Naive thymus-derived CD4-positive, alpha-beta T cell (primary cell): ENCODE results near the gene GARNL3. TPM values are rescaled to one million over a fixed set of nuclear protein-coding genes. Genes with fewer than 3 reads are reported as not detected.

Experiments used
- ATAC-seq: fragments of 150-1000 bp; cut with Tn5 transposase; 2 replicates; pipeline ENCODE4 v1.10.0; 2021; ENCODE audit warnings: mild to moderate bottlenecking, moderate library complexity
- CTCF ChIA-PET: fragments of 350-600 bp; sonication (Branson Sonifier 250); formaldehyde crosslinking; loops from one replicate; lab custom pipeline; 2021; ENCODE audit warnings: antibody characterized with exemption; lab: Charles Lee
- POLR2A ChIA-PET: fragments of 350-600 bp; sonication (Branson Sonifier 250); formaldehyde crosslinking; loops from one replicate; lab custom pipeline; 2021; ENCODE audit warnings: antibody characterized with exemption, inconsistent platforms; lab: Charles Lee
- DNase-seq, 9 donors: peaks; one replicate each; pipeline versions ENCODE4 v3.0.0 to v3.0.0-alpha.2; 2020 to 2022; ENCODE audit warnings: mixed read lengths in 1 of 9
- H3K27ac ChIP-seq: one replicate; pipeline ENCODE4 v1.7.0; 2013; ENCODE audit warnings: mild to moderate bottlenecking, low read depth, low read length, moderate library complexity
- H3K27me3 ChIP-seq, 2 donors: one replicate each; pipeline ENCODE4 v1.7.0; 2013; ENCODE audit warnings: low read length in 2 of 2, mild to moderate bottlenecking in 2 of 2, moderate library complexity in 2 of 2; ENCODE audit not compliant: control insufficient read depth in 2 of 2, insufficient read depth in 2 of 2
- H3K36me3 ChIP-seq, 3 experiments: 1 replicate in 2 of 3; 2 replicates in 1 of 3; pipeline ENCODE4 v1.7.0; 2013; ENCODE audit warnings: low read length in 3 of 3, mild to moderate bottlenecking in 3 of 3, moderate library complexity in 1 of 3; ENCODE audit not compliant: insufficient read depth in 3 of 3, control insufficient read depth in 2 of 3
- H3K4me1 ChIP-seq, 2 donors: one replicate each; pipeline ENCODE4 v1.7.0; 2013; ENCODE audit warnings: low read length in 2 of 2, mild to moderate bottlenecking in 2 of 2, moderate library complexity in 1 of 2; ENCODE audit not compliant: control insufficient read depth in 2 of 2, insufficient read depth in 2 of 2
- H3K4me3 ChIP-seq: 2 replicates; pipeline ENCODE4 v1.7.0; 2013; ENCODE audit warnings: mild to moderate bottlenecking, low read length
- H3K9me3 ChIP-seq, 3 experiments: 1 replicate in 2 of 3; 2 replicates in 1 of 3; pipeline ENCODE4 v1.7.0; 2013; ENCODE audit warnings: low read length in 3 of 3; ENCODE audit not compliant: control insufficient read depth in 2 of 3
- H3K27ac Mint-ChIP-seq, 9 donors: one replicate each; pipeline ENCODE4 v1.8.0; 2020 to 2022; ENCODE audit warnings: mixed read lengths in 9 of 9, mild to moderate bottlenecking in 8 of 9, moderate library complexity in 5 of 9, inconsistent platforms in 2 of 9
- H3K27me3 Mint-ChIP-seq, 5 donors: one replicate each; pipeline ENCODE4 v1.8.0; 2021 to 2022; ENCODE audit warnings: mixed read lengths in 5 of 5, mild to moderate bottlenecking in 1 of 5
- H3K36me3 Mint-ChIP-seq, 5 donors: one replicate each; pipeline ENCODE4 v1.8.0; 2020 to 2022; ENCODE audit warnings: mixed read lengths in 5 of 5, mild to moderate bottlenecking in 3 of 5, inconsistent platforms in 1 of 5
- H3K4me1 Mint-ChIP-seq, 7 donors: one replicate each; pipeline ENCODE4 v1.8.0; 2020 to 2022; ENCODE audit warnings: mixed read lengths in 7 of 7, mild to moderate bottlenecking in 3 of 7, inconsistent platforms in 1 of 7
- H3K4me3 Mint-ChIP-seq, 10 donors: one replicate each; pipeline ENCODE4 v1.8.0; 2020 to 2022; ENCODE audit warnings: mild to moderate bottlenecking in 10 of 10, mixed read lengths in 10 of 10, moderate library complexity in 6 of 10, inconsistent platforms in 2 of 10
- H3K9me3 Mint-ChIP-seq, 11 donors: one replicate each; pipeline ENCODE4 v1.8.0; 2020 to 2022; ENCODE audit warnings: mixed read lengths in 11 of 11, mild to moderate bottlenecking in 4 of 11, inconsistent platforms in 1 of 11, moderate library complexity in 1 of 11
- intact Hi-C, 2 donors: fragments of 100-400 bp; cut with micrococcal nuclease; formaldehyde crosslinking; loops; one replicate each; pipeline ENCODE4 v1.15.1; 2023
- polyA plus RNA-seq, 2 donors: library from polyadenylated mRNA; unstranded; fragments of 300-500 nt; fragmentation: Illumina TruSeq; gene quantifications; one replicate each; pipeline ENCODE4 v1.2.3, GENCODE V29; 2021
- total RNA-seq, 6 experiments: library from RNA in 5 of 6; stranded (reverse) in 5 of 6; gene quantifications; 1 replicate in 5 of 6; 2 replicates in 1 of 6; pipeline ENCODE4 v1.2.3 and lab custom pipeline; 2021 to 2026

Gene GARNL3
- total and polyA plus RNA-seq, 7 experiments from 2014 or later = 0.85 to 4.1 (median 2.6) TPM; not detected in 1

GRCh38 chr9:127345566-127345965 lies 81.0 kb downstream of the GARNL3 start:
- H3K4me3 ChIP-seq = no peak overlapping the region
- H3K27me3 ChIP-seq = peaks cover 0 to 4% of the 10 kb centered on the region in 2 donors
- intact Hi-C loops = no loop called here
- H3K4me3 Mint-ChIP-seq = no peak overlapping the region
- H3K9me3 Mint-ChIP-seq = no peaks in the 10 kb centered on the region
- peaks cover 16 to 31% (median 22%) of the 10 kb centered on the region in 5 donors for H3K27me3 Mint-ChIP-seq
- ATAC-seq = no peak
- no peaks in the 10 kb centered on the region for H3K4me1 ChIP-seq
- no peak for DNase-seq
- no peaks in the 10 kb centered on the region for H3K4me1 Mint-ChIP-seq
- no peaks in the 10 kb centered on the region for H3K36me3 ChIP-seq
- no peaks in the 10 kb centered on the region for H3K9me3 ChIP-seq
- CTCF ChIA-PET = no interaction called here
- no peak overlapping the region for H3K27ac ChIP-seq
- H3K36me3 Mint-ChIP-seq = peaks cover 0 to 10% (median 7%) of the 10 kb centered on the region in 5 donors
- POLR2A ChIA-PET = no interaction called here
- no peak overlapping the region for H3K27ac Mint-ChIP-seq

- CTCF ChIA-PET = no interaction called here
- intact Hi-C loops = no loop called here
- no peak for ATAC-seq
- no peaks in the 10 kb centered on the region for H3K4me1 Mint-ChIP-seq
- H3K9me3 Mint-ChIP-seq = no peaks in the 10 kb centered on the region
- no peaks in the 10 kb centered on the region for H3K4me1 ChIP-seq
- H3K4me3 ChIP-seq = no peak overlapping the region
- H3K36me3 Mint-ChIP-seq = peaks cover 0 to 6% (median 3%) of the 10 kb centered on the region in 5 donors
- H3K9me3 ChIP-seq = no peaks in the 10 kb centered on the region
- no peak overlapping the region for H3K27ac Mint-ChIP-seq
- no peak overlapping the region for H3K27ac ChIP-seq
- no peaks in the 10 kb centered on the region for H3K36me3 ChIP-seq
- POLR2A ChIA-PET = no interaction called here
- DNase-seq = no peak
- peaks cover 0 to 4% of the 10 kb centered on the region in 2 donors for H3K27me3 ChIP-seq
- no peak overlapping the region for H3K4me3 Mint-ChIP-seq
- peaks cover 17 to 27% (median 24%) of the 10 kb centered on the region in 5 donors for H3K27me3 Mint-ChIP-seq
Observed at GRCh38 chr9:127346584-127346983, 82.0 kb downstream of the GARNL3 start.

GRCh38 chr9:127347831-127348776 lies 83.5 kb downstream of the GARNL3 start:
- Histone ChIP-seq H3K27me3 (peaks cover 0 to 4% of the 10 kb centered on the region in 2 donors), H3K36me3 (no peaks in the 10 kb centered on the region), H3K4me1 (no peaks in the 10 kb centered on the region), H3K27ac (no peak overlapping the region), H3K9me3 (no peaks in the 10 kb centered on the region), H3K4me3 (no peak overlapping the region)
- H3K4me3 Mint-ChIP-seq = no peak overlapping the region
- intact Hi-C loops = no loop called here
- ATAC-seq = no peak
- H3K4me1 Mint-ChIP-seq = no peaks in the 10 kb centered on the region
- H3K9me3 Mint-ChIP-seq = no peaks in the 10 kb centered on the region
- H3K27me3 Mint-ChIP-seq = peaks cover 17 to 36% (median 35%) of the 10 kb centered on the region in 5 donors
- no peak overlapping the region for H3K27ac Mint-ChIP-seq
- CTCF ChIA-PET = no interaction called here
- no peak for DNase-seq
- peaks cover 0 to 3% (median 0%) of the 10 kb centered on the region in 5 donors for H3K36me3 Mint-ChIP-seq
- POLR2A ChIA-PET = no interaction called here

DNA sequence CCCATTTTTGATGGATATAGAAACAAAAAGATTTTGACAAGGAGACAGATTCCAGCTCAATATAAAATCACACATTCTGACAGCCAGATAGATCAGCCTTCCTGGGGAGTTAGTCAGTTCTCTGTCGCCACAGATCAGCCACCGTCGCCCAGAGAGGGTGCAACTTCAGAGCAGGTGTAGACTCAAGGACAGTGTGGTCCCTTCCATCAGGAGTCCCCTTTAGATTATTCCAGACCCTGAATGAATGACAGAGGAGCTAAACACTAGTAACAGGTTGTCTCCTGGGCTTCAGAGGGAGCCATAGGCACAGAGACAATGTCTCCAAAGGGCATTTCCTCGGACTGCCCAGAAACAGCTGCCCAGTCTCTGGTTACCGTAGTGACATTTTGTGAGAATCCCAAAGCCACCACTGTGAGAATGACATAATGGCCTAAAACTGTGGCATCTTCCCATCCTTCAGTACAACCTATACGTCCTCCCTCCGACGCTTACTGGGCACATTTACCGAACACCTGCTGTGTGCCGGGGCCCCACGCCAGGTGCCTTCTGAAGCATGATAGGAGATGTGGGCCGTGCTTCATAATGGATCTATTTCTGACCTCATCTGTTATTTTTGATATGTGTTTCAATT lies 85.0 kb downstream of the GARNL3 start:
- Histone ChIP-seq H3K36me3 (no peaks in the 10 kb centered on the region), H3K27ac (no peak overlapping the region), H3K4me1 (no peaks in the 10 kb centered on the region), H3K27me3 (peaks cover 0 to 7% of the 10 kb centered on the region in 2 donors), H3K9me3 (no peaks in the 10 kb centered on the region), H3K4me3 (no peak overlapping the region)
- Mint-ChIP-seq H3K27me3 (peaks cover 27 to 49% (median 46%) of the 10 kb centered on the region in 5 donors), H3K9me3 (no peaks in the 10 kb centered on the region), H3K27ac (no peak overlapping the region), H3K4me3 (no peak overlapping the region), H3K36me3 (peaks cover 0 to 6% (median 0%) of the 10 kb centered on the region in 5 donors), H3K4me1 (no peaks in the 10 kb centered on the region)
- no peak for DNase-seq
- no peak for ATAC-seq
- ChIA-PET POLR2A (no interaction called here), CTCF (interaction anchor here (0.7 kb wide), 1 partner anchor 90 kb away, joined by 4 read pairs; no protein-coding TSS in a partner anchor)
- intact Hi-C loops = no loop called here

GRCh38 chr9:127351182-127352166 lies 86.9 kb downstream of the GARNL3 start:
- Histone ChIP-seq H3K27ac (no peak overlapping the region), H3K27me3 (peaks cover 0 to 7% of the 10 kb centered on the region in 2 donors), H3K4me3 (no peak overlapping the region), H3K9me3 (no peaks in the 10 kb centered on the region), H3K36me3 (no peaks in the 10 kb centered on the region), H3K4me1 (no peaks in the 10 kb centered on the region)
- Mint-ChIP-seq H3K36me3 (peaks cover 0 to 15% (median 0%) of the 10 kb centered on the region in 5 donors), H3K27me3 (peaks cover 40 to 66% (median 59%) of the 10 kb centered on the region in 5 donors), H3K9me3 (no peaks in the 10 kb centered on the region), H3K4me3 (no peak overlapping the region), H3K4me1 (no peaks in the 10 kb centered on the region), H3K27ac (no peak overlapping the region)
- POLR2A ChIA-PET = no interaction called here
- ATAC-seq (no peak), DNase-seq (no peak)
- intact Hi-C loops = no loop called here
- CTCF ChIA-PET = no interaction called here

DNA sequence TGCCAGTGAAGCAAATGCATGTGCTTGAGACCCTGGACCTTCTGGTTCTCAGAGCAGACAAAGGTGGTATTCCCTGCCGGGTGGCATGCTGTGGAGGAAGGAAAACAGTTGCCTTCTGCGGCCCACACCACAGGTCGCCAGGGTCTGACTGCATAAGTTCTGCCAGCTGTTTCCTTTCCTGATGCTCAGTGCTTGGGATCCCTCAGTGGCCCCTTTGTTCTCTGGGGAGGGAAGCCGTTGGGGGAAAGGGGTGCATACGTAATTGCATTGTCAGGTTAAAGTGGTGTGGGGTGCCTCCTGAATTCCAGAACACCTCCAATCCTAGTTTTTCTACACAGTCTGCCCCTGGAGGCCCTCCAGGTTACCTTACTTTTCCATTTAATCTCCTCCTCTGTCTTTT lies 89.3 kb downstream of the GARNL3 start:
- intact Hi-C loops = no loop called here
- POLR2A ChIA-PET = no interaction called here
- peaks cover 45 to 75% (median 63%) of the 10 kb centered on the region in 5 donors for H3K27me3 Mint-ChIP-seq
- H3K36me3 ChIP-seq = no peaks in the 10 kb centered on the region
- no peak overlapping the region for H3K4me3 Mint-ChIP-seq
- ATAC-seq (no peak), DNase-seq (no peak)
- peaks cover 0 to 3% of the 10 kb centered on the region in 2 donors for H3K27me3 ChIP-seq
- peaks cover 0 to 23% (median 0%) of the 10 kb centered on the region in 5 donors for H3K36me3 Mint-ChIP-seq
- no peaks in the 10 kb centered on the region for H3K4me1 ChIP-seq
- no peaks in the 10 kb centered on the region for H3K9me3 Mint-ChIP-seq
- CTCF ChIA-PET = no interaction called here
- H3K4me1 Mint-ChIP-seq = no peaks in the 10 kb centered on the region
- H3K27ac Mint-ChIP-seq = no peak overlapping the region
- no peaks in the 10 kb centered on the region for H3K9me3 ChIP-seq
- no peak overlapping the region for H3K4me3 ChIP-seq
- H3K27ac ChIP-seq = no peak overlapping the region
